Renal pelvis (tissue), 12 donors: ENCODE data around the gene CHRNB1. TPM values are rescaled to one million over a fixed set of nuclear protein-coding genes. Genes with fewer than 3 reads are reported as not detected.

ENCODE experiments used
- DNase-seq: peaks from one replicate; pipeline ENCODE4 v3.0.0-alpha.2; 2013
- long read RNA-seq, 16 experiments: transcript quantifications; one replicate each; lab custom pipeline, GENCODE V29; 2026
- polyA plus RNA-seq, 3 donors: library from polyadenylated mRNA; unstranded; fragments of 120-200 nt; gene quantifications; one replicate each; pipeline ENCODE4 v1.2.1, GENCODE V29; 2013; ENCODE audit not compliant: insufficient read length in 3 of 3

CHRNB1 gene
- 10 to 100 TPM in 2 of 3 donors, 1 to 10 TPM in 1; 9.0 to 12.1 (median 10.7) TPM for polyA plus RNA-seq
- long read RNA-seq, donor 1, partial matches to known transcripts = 0 of 1 reads
- long read RNA-seq, donor 1, other reads (novel, unspliced or antisense) = 0 of 1 reads
- long read RNA-seq, donor 2, partial matches to known transcripts = 0 of 2 reads
- long read RNA-seq, donor 2, other reads (novel, unspliced or antisense) = 0 of 2 reads
- long read RNA-seq, donor 3, partial matches to known transcripts = 0 of 2 reads
- long read RNA-seq, donor 3, other reads (novel, unspliced or antisense) = 0 of 2 reads
- long read RNA-seq, donor 4 = 0 reads
- long read RNA-seq, donor 5 = 0 reads
- long read RNA-seq, donor 6, partial matches to known transcripts = 0 of 3 reads
- long read RNA-seq, donor 6, other reads (novel, unspliced or antisense) = 0 of 3 reads
- long read RNA-seq, donor 7, partial matches to known transcripts = 6 of 9 reads
- long read RNA-seq, donor 7, other reads (novel, unspliced or antisense) = 0 of 9 reads
- long read RNA-seq, donor 8, partial matches to known transcripts = 8 of 10 reads
- long read RNA-seq, donor 8, other reads (novel, unspliced or antisense) = 0 of 10 reads
- long read RNA-seq, donor 9, partial matches to known transcripts = 0 of 4 reads
- long read RNA-seq, donor 9, other reads (novel, unspliced or antisense) = 0 of 4 reads
- long read RNA-seq, donor 10, partial matches to known transcripts = 0 of 4 reads
- long read RNA-seq, donor 10, other reads (novel, unspliced or antisense) = 0 of 4 reads
- long read RNA-seq, donor 11, partial matches to known transcripts = 0 of 3 reads
- long read RNA-seq, donor 11, other reads (novel, unspliced or antisense) = 0 of 3 reads
- long read RNA-seq, donor 12, partial matches to known transcripts = 9 of 12 reads
- long read RNA-seq, donor 12, other reads (novel, unspliced or antisense) = 0 of 12 reads
- long read RNA-seq, donor 13 = 0 reads
- long read RNA-seq, donor 14 = 0 reads
- long read RNA-seq, donor 15 = 0 reads
- long read RNA-seq, donor 16, partial matches to known transcripts = 0 of 2 reads
- long read RNA-seq, donor 16, other reads (novel, unspliced or antisense) = 0 of 2 reads

- DNase-seq = no peak
Measured at GRCh38 chr17:7444682-7445618, at the start of gene CHRNB1. TSS of gene CHRNB1 (plus strand) at chr17:7445061. CDS start at chr17:7445128, 67 bp downstream.

GRCh38 chr17:7396147-7396546 is 48.7 kb upstream of the CHRNB1 start:
- DNase-seq = no peak

GRCh38 chr17:7398612-7399011 is 46.2 kb upstream of the CHRNB1 start:
- no peak for DNase-seq

GRCh38 chr17:7403043-7403726 is 41.7 kb upstream of the CHRNB1 start:
- no peak for DNase-seq

- DNase-seq = no peak
Measured at GRCh38 chr17:7403727-7403976, 41.2 kb upstream of the CHRNB1 start.

- DNase-seq = peak; percentile 100
Measured at GRCh38 chr17:7403977-7404736, 40.7 kb upstream of the CHRNB1 start, which contains the start of gene TMEM256. TSS of gene TMEM256 (minus strand) at chr17:7404097. CDS start at chr17:7404084, 13 bp downstream.

GRCh38 chr17:7404737-7405349 is 40.0 kb upstream of the CHRNB1 start:
- no peak for DNase-seq

GRCh38 chr17:7405350-7406234 is 39.3 kb upstream of the CHRNB1 start:
- no peak for DNase-seq

- DNase-seq = no peak
Measured at GRCh38 chr17:7406235-7406825, 38.5 kb upstream of the CHRNB1 start.

GRCh38 chr17:7407082-7407481 is 37.8 kb upstream of the CHRNB1 start:
- no peak for DNase-seq

GRCh38 chr17:7407485-7408251 is 37.2 kb upstream of the CHRNB1 start, which contains the start of gene NLGN2:
TSS of gene NLGN2 (plus strand) at chr17:7407845. CDS start at chr17:7408256, 411 bp downstream.
- DNase-seq = no peak

- no peak for DNase-seq
Measured at GRCh38 chr17:7408252-7408727, 36.6 kb upstream of the CHRNB1 start.

GRCh38 chr17:7408863-7409262 is 36.0 kb upstream of the CHRNB1 start:
- DNase-seq = no peak

- DNase-seq = no peak
Measured at GRCh38 chr17:7409716-7410115, 35.1 kb upstream of the CHRNB1 start.

- DNase-seq = no peak
Measured at GRCh38 chr17:7410634-7411426, 34.0 kb upstream of the CHRNB1 start.

- DNase-seq = no peak
Measured at GRCh38 chr17:7411427-7411750, 33.5 kb upstream of the CHRNB1 start.
